Osteocyte (in vitro differentiated cells): ENCODE measurements around the gene GRN. TPM values are rescaled to one million over a fixed set of nuclear protein-coding genes. Genes with fewer than 3 reads are reported as not detected.

Source experiments
- DNase-seq: peaks from one replicate; pipeline ENCODE4 v3.0.0; 2021; ENCODE audit warnings: mixed read lengths; ENCODE audit not compliant: unreplicated experiment; ENCODE audit errors: extremely low spot score
- H3K27ac Mint-ChIP-seq: one replicate; pipeline ENCODE4 v1.8.0; 2021; ENCODE audit warnings: mild to moderate bottlenecking, mixed read lengths; ENCODE audit not compliant: unreplicated experiment
- H3K27me3 Mint-ChIP-seq: one replicate; pipeline ENCODE4 v1.8.0; 2021; ENCODE audit warnings: mixed read lengths; ENCODE audit not compliant: unreplicated experiment
- H3K36me3 Mint-ChIP-seq: one replicate; pipeline ENCODE4 v1.8.0; 2021; ENCODE audit warnings: mixed read lengths; ENCODE audit not compliant: unreplicated experiment
- H3K4me1 Mint-ChIP-seq: one replicate; pipeline ENCODE4 v1.8.0; 2021; ENCODE audit warnings: mixed read lengths; ENCODE audit not compliant: unreplicated experiment
- H3K4me3 Mint-ChIP-seq: one replicate; pipeline ENCODE4 v1.8.0; 2021; ENCODE audit warnings: mild to moderate bottlenecking, moderate library complexity, mixed read lengths; ENCODE audit not compliant: unreplicated experiment
- H3K9me3 Mint-ChIP-seq: one replicate; pipeline ENCODE4 v1.8.0; 2021; ENCODE audit warnings: mixed read lengths; ENCODE audit not compliant: unreplicated experiment
- CTCF ChIP-seq: fragments of 200-600 bp; sonication (generic); IDR thresholded peaks from 2 replicates; pipeline ENCODE4 v1.5.0; 2021; ENCODE audit warnings: antibody characterized with exemption, mild to moderate bottlenecking, moderate library complexity
- total RNA-seq: library from RNA; stranded (reverse); gene quantifications from 2 replicates; pipeline ENCODE4 v1.2.1, GENCODE V29; 2021

The GRN gene
- total RNA-seq, 1 donor from 2014 or later = 574 TPM

- Mint-ChIP-seq H3K9me3 (no peaks in the 10 kb centered on the region), H3K4me1 (peaks cover 9% of the 10 kb centered on the region), H3K27ac (no peak overlapping the region), H3K36me3 (no peaks in the 10 kb centered on the region), H3K27me3 (peaks cover 16% of the 10 kb centered on the region), H3K4me3 (no peak overlapping the region)
- no peak for TF ChIP-seq CTCF
- DNase-seq = no peak
Observed at GRCh38 chr17:44382917-44383316, 37.8 kb downstream of the GRN start.

- Mint-ChIP-seq H3K9me3 (no peaks in the 10 kb centered on the region), H3K27ac (no peak overlapping the region), H3K4me1 (peaks cover 9% of the 10 kb centered on the region), H3K27me3 (peaks cover 16% of the 10 kb centered on the region), H3K36me3 (no peaks in the 10 kb centered on the region), H3K4me3 (no peak overlapping the region)
- no peak for DNase-seq
- no peak for TF ChIP-seq CTCF
Observed at GRCh38 chr17:44383363-44383762, 38.3 kb downstream of the GRN start.

- DNase-seq = no peak
- peaks cover 9% of the 10 kb centered on the region for H3K4me1 Mint-ChIP-seq
- H3K27me3 Mint-ChIP-seq = peaks cover 14% of the 10 kb centered on the region
- H3K27ac Mint-ChIP-seq = no peak overlapping the region
- no peaks in the 10 kb centered on the region for H3K9me3 Mint-ChIP-seq
- H3K4me3 Mint-ChIP-seq = no peak overlapping the region
- no peaks in the 10 kb centered on the region for H3K36me3 Mint-ChIP-seq
- no peak for TF ChIP-seq CTCF
Observed at GRCh38 chr17:44383861-44384260, 38.8 kb downstream of the GRN start.

GRCh38 chr17:44384281-44384822 is 39.2 kb downstream of the GRN start:
- no peaks in the 10 kb centered on the region for H3K9me3 Mint-ChIP-seq

GRCh38 chr17:44384823-44385286 is 39.8 kb downstream of the GRN start:
- no peak for TF ChIP-seq CTCF
- Mint-ChIP-seq H3K9me3 (no peaks in the 10 kb centered on the region), H3K4me3 (peak overlapping the region; percentile 70), H3K27me3 (peaks cover 14% of the 10 kb centered on the region), H3K36me3 (no peaks in the 10 kb centered on the region), H3K27ac (no peak overlapping the region), H3K4me1 (peaks cover 9% of the 10 kb centered on the region)
- DNase-seq = no peak

More at GRCh38 chr17:44384281-44384822, 39.2 kb downstream of the GRN start:
- no peak for DNase-seq
- no peak overlapping the region for H3K27ac Mint-ChIP-seq
- no peaks in the 10 kb centered on the region for H3K36me3 Mint-ChIP-seq
- peak overlapping the region; percentile 44 for H3K4me3 Mint-ChIP-seq
- H3K27me3 Mint-ChIP-seq = peaks cover 14% of the 10 kb centered on the region
- no peak for TF ChIP-seq CTCF
- H3K4me1 Mint-ChIP-seq = peaks cover 9% of the 10 kb centered on the region
